ENCODE results near the gene KTN1. TPM values are rescaled to one million over a fixed set of nuclear protein-coding genes. Genes with fewer than 3 reads are reported as not detected.

KTN1 gene
- total and polyA plus RNA-seq, 9 donors = 84.4 to 144 (median 118) TPM

- TF ChIP-seq EP300 (IDR thresholded peaks at IDR 0.05) = no peak
- no peak for TF ChIP-seq POLR2A (IDR thresholded peaks at IDR 0.05)
- no peak for TF ChIP-seq CTCF (IDR thresholded peaks at IDR 0.05)
- intact Hi-C loops (cut with DNase I) = loop anchor here in 3 of 4 donors (5.0 to 10.0 kb wide), 4 partner anchors 635 to 768 kb away; no protein-coding TSS in a partner anchor
- no peak overlapping the region for H3K4me3 ChIP-seq
- no peak overlapping the region for H3K27ac ChIP-seq
- 39 to 47% (median 44%) methylated on average over 2 of the region's 2 CpGs for WGBS, 3 donors
- no peaks in the 10 kb centered on the region for H3K9me3 ChIP-seq
- no peaks in the 10 kb centered on the region for H3K4me1 ChIP-seq (ENCODE audit: insufficient read depth)
- no peaks in the 10 kb centered on the region for H3K36me3 ChIP-seq
- DNase-seq = no peak
- no peaks in the 10 kb centered on the region for H3K27me3 ChIP-seq
Measured at GRCh38 chr14:55706893-55707292, 126.9 kb downstream of the KTN1 start.

DNA sequence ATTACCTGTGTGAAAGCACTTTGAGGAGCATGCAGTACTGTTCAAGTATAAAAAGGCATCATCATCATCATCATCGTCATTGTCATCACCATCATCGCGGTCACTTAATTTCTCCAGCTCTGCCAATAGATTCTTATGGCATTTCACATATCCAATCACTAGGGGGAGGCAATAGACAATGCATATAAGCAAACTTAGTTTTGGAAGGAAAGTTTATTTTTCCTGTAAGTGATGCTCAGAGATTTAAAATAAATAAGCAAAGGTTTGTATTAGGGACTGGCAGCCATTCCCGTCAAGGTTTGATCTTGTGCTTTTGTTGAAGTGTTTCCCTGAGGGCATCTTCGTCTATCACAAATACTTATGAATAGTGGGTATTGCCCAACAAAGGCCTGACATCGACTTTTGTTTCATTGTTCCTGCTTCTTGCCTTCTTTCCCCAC is 127.4 kb downstream of the KTN1 start:
- Histone ChIP-seq H3K4me1 (ENCODE audit: insufficient read depth) (no peaks in the 10 kb centered on the region), H3K9me3 (no peaks in the 10 kb centered on the region), H3K27me3 (no peaks in the 10 kb centered on the region), H3K4me3 (no peak overlapping the region), H3K36me3 (no peaks in the 10 kb centered on the region), H3K27ac (no peak overlapping the region)
- no peak for DNase-seq
- intact Hi-C loops (cut with DNase I) = loop anchor here in 3 of 4 donors (5.0 to 10.0 kb wide), 4 partner anchors 635 to 767 kb away; no protein-coding TSS in a partner anchor
- TF ChIP-seq CTCF (IDR thresholded peaks at IDR 0.05) = peak in 2 of 3 donors; percentile 66 to 67
- no peak for TF ChIP-seq EP300 (IDR thresholded peaks at IDR 0.05)
- TF ChIP-seq POLR2A (IDR thresholded peaks at IDR 0.05) = no peak
- WGBS, 3 donors = 23 to 26% (median 24%) methylated on average over 6 of the region's 6 CpGs

- no peak for TF ChIP-seq EP300 (IDR thresholded peaks at IDR 0.05)
- TF ChIP-seq POLR2A (IDR thresholded peaks at IDR 0.05) = no peak
- no peak for TF ChIP-seq CTCF (IDR thresholded peaks at IDR 0.05)
- Histone ChIP-seq H3K4me3 (no peak overlapping the region), H3K9me3 (no peaks in the 10 kb centered on the region), H3K36me3 (no peaks in the 10 kb centered on the region), H3K27ac (no peak overlapping the region), H3K27me3 (no peaks in the 10 kb centered on the region), H3K4me1 (ENCODE audit: insufficient read depth) (no peaks in the 10 kb centered on the region)
- intact Hi-C loops (cut with DNase I) = no loop called here
- no peak for DNase-seq
- 61 to 75% (median 73%) methylated on average over 2 of the region's 2 CpGs for WGBS, 3 donors
Measured at GRCh38 chr14:55710506-55711041, 130.6 kb downstream of the KTN1 start.

DNA sequence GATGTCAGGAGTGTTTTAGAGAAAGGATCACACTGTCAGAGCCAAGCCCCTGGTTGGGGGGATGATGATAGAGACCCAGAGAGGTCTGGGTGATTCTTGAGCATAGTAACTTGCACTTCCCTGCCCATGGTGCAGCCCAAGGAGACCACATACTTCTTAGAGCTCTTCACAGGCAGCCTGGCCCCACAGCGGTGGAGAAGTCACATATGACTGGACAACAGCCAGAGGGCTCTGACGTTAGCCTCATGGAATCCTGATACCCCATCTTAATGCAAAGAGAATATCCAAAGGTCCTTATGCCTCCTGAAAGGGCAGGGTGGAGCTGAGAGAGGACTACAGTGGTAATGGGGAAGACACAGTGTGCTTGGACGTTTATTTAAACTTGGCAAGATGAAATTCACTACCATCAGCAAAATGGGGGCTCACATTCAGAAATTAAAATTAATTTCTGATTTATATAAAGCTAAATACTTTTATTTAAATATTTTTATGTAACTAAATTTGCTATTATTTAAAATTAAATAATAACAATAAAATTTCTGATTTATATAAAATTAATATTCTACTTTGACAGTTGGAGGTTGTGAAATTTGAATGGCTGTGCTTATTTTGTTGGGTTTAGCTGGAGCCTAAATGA is 131.3 kb downstream of the KTN1 start:
- Histone ChIP-seq H3K27me3 (no peaks in the 10 kb centered on the region), H3K4me3 (no peak overlapping the region), H3K4me1 (ENCODE audit: insufficient read depth) (no peaks in the 10 kb centered on the region), H3K27ac (no peak overlapping the region), H3K9me3 (no peaks in the 10 kb centered on the region), H3K36me3 (no peaks in the 10 kb centered on the region)
- TF ChIP-seq POLR2A (IDR thresholded peaks at IDR 0.05) = no peak
- TF ChIP-seq CTCF (IDR thresholded peaks at IDR 0.05) = no peak
- no peak for TF ChIP-seq EP300 (IDR thresholded peaks at IDR 0.05)
- no peak for DNase-seq
- 65 to 74% (median 72%) methylated on average over 3 of the region's 3 CpGs for WGBS, 3 donors
- intact Hi-C loops (cut with DNase I) = no loop called here

Measured in ovary (tissue), 9 donors.